HEK293T (cell line): ENCODE measurements around the gene FRRS1.
A peak's percentile ranks its signal among the peaks of the same experiment; 100 is the strongest.

Experiments
- CTCF ChIA-PET: fragments of 350-600 bp; formaldehyde crosslinking; extraction: SDS; loops from one replicate; lab custom pipeline; 2021; ENCODE audit warnings: antibody characterized with exemption, inconsistent platforms; lab: Yijun Ruan, JAX
- POLR2A ChIA-PET: fragments of 350-600 bp; formaldehyde crosslinking; extraction: SDS; loops from one replicate; lab custom pipeline; 2020; ENCODE audit warnings: antibody characterized with exemption, inconsistent platforms; lab: Yijun Ruan, JAX
- DNase-seq: peaks from one replicate; pipeline ENCODE4 v3.0.0; 2012; ENCODE audit warnings: mixed read lengths; ENCODE audit errors: extremely low spot score
- ARNT ChIP-seq: fragments of 450-650 bp; IDR thresholded peaks from 2 replicates; pipeline ENCODE4 v1.6.1; 2017; ENCODE audit warnings: mild to moderate bottlenecking
- BHLHE40 ChIP-seq: fragments of 450-650 bp; IDR thresholded peaks from 2 replicates; pipeline ENCODE4 v1.6.1; 2016; ENCODE audit warnings: mild to moderate bottlenecking, moderate library complexity, borderline replicate concordance
- CTBP1 ChIP-seq: fragments of 450-650 bp; IDR thresholded peaks from 2 replicates; pipeline ENCODE4 v1.6.1; 2016; ENCODE audit warnings: borderline replicate concordance
- ELF4 ChIP-seq: fragments of 450-650 bp; IDR thresholded peaks from 2 replicates; pipeline ENCODE4 v1.6.1; 2017; ENCODE audit warnings: antibody characterized with exemption
- FOXA1 ChIP-seq: fragments of 450-650 bp; IDR thresholded peaks from 2 replicates; pipeline ENCODE4 v1.6.1; 2016; ENCODE audit warnings: mild to moderate bottlenecking
- FOXK2 ChIP-seq: fragments of 450-650 bp; IDR thresholded peaks from 2 replicates; pipeline ENCODE4 v1.6.1; 2016; ENCODE audit warnings: mild to moderate bottlenecking
- FOXM1 ChIP-seq: fragments of 450-650 bp; IDR thresholded peaks from 2 replicates; pipeline ENCODE4 v1.6.1; 2017; ENCODE audit warnings: mild to moderate bottlenecking, borderline replicate concordance
- HDGF ChIP-seq: fragments of 450-650 bp; IDR thresholded peaks from 2 replicates; pipeline ENCODE4 v1.6.1; 2017; ENCODE audit warnings: antibody characterized with exemption, borderline replicate concordance
- L3MBTL2 ChIP-seq: fragments of 450-650 bp; conservative IDR thresholded peaks from 2 replicates; pipeline ENCODE4 v1.6.1; 2016; ENCODE audit warnings: mild to moderate bottlenecking
- LEF1 ChIP-seq: fragments of 450-650 bp; IDR thresholded peaks from 2 replicates; pipeline ENCODE4 v1.6.1; 2017; ENCODE audit warnings: mild to moderate bottlenecking, borderline replicate concordance
- NFRKB ChIP-seq: fragments of 450-650 bp; IDR thresholded peaks from 2 replicates; pipeline ENCODE4 v1.6.1; 2016; ENCODE audit warnings: mild to moderate bottlenecking, moderate library complexity
- PKNOX1 ChIP-seq: fragments of 450-650 bp; IDR thresholded peaks from 2 replicates; pipeline ENCODE4 v1.6.1; 2016
- SP1 ChIP-seq: fragments of 450-650 bp; IDR thresholded peaks from 2 replicates; pipeline ENCODE4 v1.6.1; 2017
- SUZ12 ChIP-seq: fragments of 450-650 bp; IDR thresholded peaks from 2 replicates; pipeline ENCODE4 v1.6.1; 2016; ENCODE audit warnings: mild to moderate bottlenecking
- TARDBP ChIP-seq: fragments of 450-650 bp; IDR thresholded peaks from 2 replicates; pipeline ENCODE4 v1.6.1; 2016
- ZNF384 ChIP-seq: fragments of 450-650 bp; IDR thresholded peaks from 2 replicates; pipeline ENCODE4 v1.6.1; 2016

FRRS1 gene

GRCh38 chr1:99728494-99729235, 37.8 kb downstream of the FRRS1 start:
- peak; percentile 69 for DNase-seq
- TF ChIP-seq ZNF384: no peak
- TF ChIP-seq LEF1: no peak
- TF ChIP-seq SP1: no peak
- no peak for TF ChIP-seq BHLHE40
- no peak for TF ChIP-seq ELF4
- TF ChIP-seq SUZ12: no peak
- TF ChIP-seq NFRKB: no peak
- TF ChIP-seq L3MBTL2: no peak
- no peak for TF ChIP-seq TARDBP
- no peak for TF ChIP-seq FOXA1
- no peak for TF ChIP-seq FOXK2
- TF ChIP-seq ARNT: no peak
- no peak for TF ChIP-seq PKNOX1
- TF ChIP-seq CTBP1: no peak
- TF ChIP-seq FOXM1: no peak
- TF ChIP-seq HDGF: no peak
- CTCF ChIA-PET: interaction anchor here (0.6 to 1.6 kb wide), 3 partner anchors 12 to 231 kb away, joined by 3 to 12 read pairs (median 4); no protein-coding TSS in a partner anchor
- POLR2A ChIA-PET: no interaction called here

GRCh38 chr1:99727575-99728185, 38.8 kb downstream of the FRRS1 start:
- no peak for DNase-seq
- no peak for TF ChIP-seq PKNOX1
- TF ChIP-seq TARDBP: no peak
- TF ChIP-seq L3MBTL2: no peak
- no peak for TF ChIP-seq ZNF384
- ChIA-PET POLR2A (no interaction called here), CTCF (interaction anchor here (1.6 kb wide), 1 partner anchor 11 kb away, joined by 12 read pairs; no protein-coding TSS in a partner anchor)

- DNase-seq: no peak
- POLR2A ChIA-PET: no interaction called here
- CTCF ChIA-PET: no interaction called here
- TF ChIP-seq ELF4: no peak
- no peak for TF ChIP-seq FOXM1
Observed at GRCh38 chr1:99726818-99727217, 39.6 kb downstream of the FRRS1 start.

- TF ChIP-seq SP1 (no peak), ELF4 (no peak), FOXA1 (no peak), FOXK2 (no peak), SUZ12 (no peak), FOXM1 (no peak), LEF1 (no peak), NFRKB (no peak), PKNOX1 (no peak), BHLHE40 (no peak), ARNT (no peak)
- POLR2A ChIA-PET: no interaction called here
- DNase-seq: no peak
- CTCF ChIA-PET: no interaction called here
Observed at GRCh38 chr1:99726407-99726806, 40.0 kb downstream of the FRRS1 start.

- ChIA-PET POLR2A (no interaction called here), CTCF (no interaction called here)
- no peak for DNase-seq
- TF ChIP-seq LEF1 (no peak), ZNF384 (no peak), L3MBTL2 (no peak), CTBP1 (no peak), FOXM1 (no peak), PKNOX1 (no peak), SP1 (no peak), ARNT (no peak), HDGF (no peak), BHLHE40 (no peak), FOXK2 (no peak), NFRKB (no peak), SUZ12 (no peak), ELF4 (no peak), FOXA1 (no peak), TARDBP (no peak)
Observed at GRCh38 chr1:99725996-99726395, 40.4 kb downstream of the FRRS1 start.

GRCh38 chr1:99723251-99723650, 43.2 kb downstream of the FRRS1 start:
- ChIA-PET CTCF (no interaction called here), POLR2A (no interaction called here)
- TF ChIP-seq SP1: no peak
- TF ChIP-seq FOXM1: no peak
- no peak for TF ChIP-seq LEF1
- TF ChIP-seq FOXA1: no peak
- no peak for TF ChIP-seq ARNT
- TF ChIP-seq TARDBP: no peak
- TF ChIP-seq CTBP1: no peak
- TF ChIP-seq ELF4: no peak
- no peak for TF ChIP-seq NFRKB
- no peak for TF ChIP-seq ZNF384
- TF ChIP-seq L3MBTL2: no peak
- TF ChIP-seq BHLHE40: no peak
- no peak for TF ChIP-seq FOXK2
- DNase-seq: no peak
